HEK293 (cell line): ENCODE measurements around the gene PREX1.

Source experiments
- CTCF ChIP-seq: fragments of 450-650 bp; formaldehyde crosslinking; IDR thresholded peaks from 2 replicates; pipeline ENCODE4 v1.5.1; 2016; ENCODE audit warnings: missing biosample characterization, missing genetic modification characterization
- SETDB1 ChIP-seq: IDR thresholded peaks from one replicate; pipeline ENCODE4 v1.6.1; 2017; ENCODE audit warnings: mild to moderate bottlenecking, low read length, moderate library complexity, mixed read lengths; ENCODE audit not compliant: insufficient read length
- ZSCAN30 ChIP-seq: fragments of 450-650 bp; IDR thresholded peaks from 2 replicates; pipeline ENCODE4 v1.5.1; 2018; ENCODE audit warnings: missing biosample characterization, mild to moderate bottlenecking, missing genetic modification characterization, moderate library complexity

- TF ChIP-seq ZSCAN30 (no peak), CTCF (tag by site-specific recombination) (no peak), SETDB1 (no peak)
These were observed 241.1 kb downstream of the PREX1 start for GRCh38 chr20:48586730-48587129.
